HG02840 (cell line): ENCODE data around the gene ASTN2.

Experiments
- ATAC-seq: cut with Tn5 transposase; IDR thresholded peaks from one replicate; pipeline ENCODE4 v1.9.1; 2021; ENCODE audit warnings: mild to moderate bottlenecking, moderate library complexity, moderate number of reproducible peaks; ENCODE audit not compliant: unreplicated experiment, low FRiP score

ASTN2 gene

DNA sequence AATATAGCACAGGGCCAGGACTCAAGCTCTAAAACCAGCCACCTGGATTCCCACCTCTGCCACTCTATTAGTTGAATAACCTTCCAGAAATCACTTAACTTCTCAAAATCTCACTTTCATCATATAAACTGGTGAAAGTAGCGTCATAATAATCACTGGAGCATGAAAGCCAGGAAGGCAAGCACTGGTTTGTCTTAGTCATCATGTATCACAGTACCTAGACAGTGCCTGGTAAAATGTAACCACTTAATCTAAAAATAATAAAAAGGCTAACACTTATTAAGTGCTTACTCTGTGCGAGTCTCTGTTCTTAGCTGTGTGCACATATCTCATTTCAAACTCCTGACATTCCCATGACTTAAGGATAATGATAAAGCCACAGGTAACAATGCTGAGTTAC is 109.4 kb downstream of the ASTN2 start:
- no peak for ATAC-seq

DNA sequence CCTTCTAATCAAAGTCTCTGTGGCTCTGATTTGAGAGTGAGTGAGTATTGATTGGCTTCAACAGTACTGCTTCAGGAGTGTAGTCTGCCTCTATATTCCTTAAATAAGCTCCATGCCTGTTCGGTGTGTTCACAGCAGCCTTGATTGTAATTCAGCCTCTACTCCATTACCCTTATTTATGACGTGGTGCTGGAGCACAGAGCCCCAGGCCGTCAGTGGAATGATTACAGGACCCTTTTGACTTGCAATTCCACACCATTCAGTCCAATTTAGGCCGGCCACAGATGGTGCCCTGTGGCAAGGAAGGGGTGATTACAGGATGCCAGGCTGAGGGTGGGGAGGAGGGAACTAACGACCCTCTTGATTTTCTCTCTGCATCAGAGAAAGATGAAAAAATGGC is 110.3 kb downstream of the ASTN2 start:
- no peak for ATAC-seq

- no peak for ATAC-seq
Observed at GRCh38 chr9:117303643-117304230, 111.1 kb downstream of the ASTN2 start.

DNA sequence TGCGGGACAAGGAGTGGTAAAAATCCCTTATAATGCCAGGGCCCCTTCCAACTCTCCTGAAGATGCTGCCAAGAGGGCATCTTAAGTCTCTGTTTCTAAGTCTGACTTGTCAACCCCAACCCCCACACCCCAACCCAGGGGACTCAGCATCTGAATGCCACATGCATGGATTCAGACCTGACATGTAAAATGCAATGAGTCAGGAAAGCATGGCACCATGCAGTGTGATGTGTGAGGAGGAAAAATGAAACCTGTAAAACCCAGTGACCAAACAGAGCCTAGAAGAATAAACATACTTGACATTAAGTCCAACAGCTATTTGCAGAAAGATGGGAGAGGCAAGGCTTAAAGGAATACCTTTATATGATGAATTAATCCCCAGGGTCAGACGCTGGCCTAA is 112.4 kb downstream of the ASTN2 start:
- no peak for ATAC-seq

DNA sequence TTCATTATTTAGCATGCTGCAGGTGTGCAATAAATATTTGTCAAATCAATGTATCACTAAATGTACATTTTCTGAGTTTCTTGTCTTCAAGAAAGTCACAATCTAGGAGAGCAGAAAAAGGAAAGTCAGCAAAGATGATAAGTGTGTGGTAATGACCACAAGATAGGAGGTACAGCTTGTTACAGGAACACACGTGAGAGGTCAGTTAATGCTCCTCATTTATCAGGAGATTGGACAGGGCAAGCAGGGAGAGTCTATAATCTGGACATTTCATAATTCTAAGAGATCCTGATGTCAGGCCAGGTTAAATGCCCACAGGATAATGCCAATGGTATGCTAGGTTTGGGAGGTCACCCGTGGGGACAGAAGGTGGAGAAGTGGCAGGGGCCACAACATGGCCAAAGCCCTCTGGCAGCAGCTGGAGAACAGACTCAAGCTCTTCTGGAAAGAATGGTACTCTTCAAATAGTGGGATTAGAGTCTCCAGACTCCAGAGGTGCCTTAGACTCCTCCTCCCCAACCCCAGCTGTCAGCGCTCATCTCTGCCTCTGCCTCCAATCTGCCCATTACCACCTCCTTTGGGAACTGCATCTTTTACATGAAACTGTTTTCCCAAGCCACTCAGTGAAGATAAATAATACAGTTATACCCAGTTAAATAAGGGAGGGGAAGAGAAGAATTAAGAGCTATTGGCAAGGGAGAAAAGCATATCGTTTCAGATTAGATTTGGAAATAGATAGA is 114.3 kb downstream of the ASTN2 start:
- ATAC-seq: no peak

GRCh38 chr9:117296453-117296852 is 118.4 kb downstream of the ASTN2 start:
- no peak for ATAC-seq

DNA sequence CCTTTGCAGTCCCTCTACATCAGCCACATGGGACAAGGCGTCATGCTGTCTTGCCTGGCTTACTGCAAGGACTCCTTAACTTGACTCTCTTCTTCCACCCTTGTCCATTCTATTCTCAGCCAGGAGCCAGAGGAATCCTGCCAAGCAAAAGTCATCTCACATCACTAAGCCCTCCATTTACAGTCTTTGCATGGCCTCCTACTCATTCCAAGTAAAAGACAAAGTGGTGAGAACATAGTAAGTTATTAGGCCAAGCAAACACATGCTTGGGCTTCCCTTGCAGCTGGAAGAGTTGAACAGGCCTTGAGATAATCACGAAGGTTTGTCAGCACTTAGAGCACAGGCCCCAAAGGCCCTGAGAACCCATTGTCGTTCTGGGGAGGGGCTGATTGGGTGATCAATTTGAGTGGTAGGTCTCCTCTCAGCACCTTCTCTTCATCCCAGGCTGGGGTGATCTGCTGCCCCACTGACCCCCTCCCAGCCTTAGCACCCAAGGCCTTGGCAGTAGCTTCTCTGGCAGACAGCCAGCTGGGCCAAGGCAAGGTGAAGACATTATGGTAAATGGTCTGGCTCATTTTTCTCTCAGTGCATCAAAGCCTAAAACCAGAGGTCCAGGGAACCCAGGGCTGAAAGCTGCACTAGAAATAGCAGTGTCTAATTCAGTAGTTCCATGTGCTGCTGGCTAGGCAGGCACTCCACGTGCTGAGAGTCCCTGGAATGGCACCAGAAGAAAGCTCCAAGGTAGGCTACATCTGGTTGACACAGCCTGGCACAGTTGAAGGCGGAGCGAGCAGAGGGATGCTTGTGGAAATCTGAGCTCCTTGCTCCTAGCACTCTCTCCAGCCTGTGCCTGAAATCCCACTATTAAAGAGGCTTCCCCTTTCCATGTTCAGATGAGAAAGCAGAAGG is 121.4 kb downstream of the ASTN2 start:
- no peak for ATAC-seq

GRCh38 chr9:117290856-117291622 is 123.8 kb downstream of the ASTN2 start:
- ATAC-seq: no peak

DNA sequence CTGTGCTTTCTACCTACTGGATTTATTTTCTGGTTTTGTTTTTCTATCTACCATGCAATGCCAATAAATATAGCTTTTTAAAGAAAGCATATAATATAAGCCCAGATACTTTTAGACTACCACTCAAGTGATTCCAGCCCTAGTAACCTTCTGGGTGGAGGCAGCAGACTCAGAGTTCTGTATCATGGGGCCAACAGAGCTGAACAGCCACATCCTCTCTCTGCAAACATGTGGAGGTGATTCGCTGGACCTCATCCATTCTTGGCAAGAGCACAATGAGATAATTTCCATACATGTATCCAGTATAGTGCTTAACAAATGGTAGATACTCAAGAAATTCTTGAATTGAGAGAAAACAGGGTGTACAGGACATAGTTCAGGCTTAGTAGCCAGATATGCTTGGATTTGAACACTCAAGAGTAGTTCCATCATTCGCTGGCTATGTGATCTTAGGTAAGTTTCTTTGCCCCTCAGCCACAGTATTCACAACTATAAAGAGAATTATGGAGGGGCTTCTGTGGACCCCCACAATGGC is 124.5 kb downstream of the ASTN2 start:
- ATAC-seq: no peak

DNA sequence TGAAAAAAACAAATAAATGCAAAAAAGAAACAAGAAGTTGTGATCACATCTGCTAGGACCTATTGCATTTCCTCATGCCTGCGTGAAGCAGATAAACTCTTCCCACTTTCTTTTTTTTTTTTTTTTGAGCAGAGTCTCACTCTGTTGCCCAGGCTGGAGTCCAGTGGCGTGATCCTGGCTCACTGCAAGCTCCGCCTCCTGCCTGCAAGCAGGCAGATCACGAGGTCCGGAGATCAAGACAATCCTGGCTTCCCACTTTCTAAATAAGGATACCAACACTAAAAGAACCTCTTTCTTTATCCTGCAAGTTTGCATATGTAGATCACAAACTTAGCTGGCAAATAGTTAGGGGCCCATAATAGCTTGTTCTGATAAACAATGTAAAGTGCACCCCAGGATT is 128.6 kb downstream of the ASTN2 start:
- ATAC-seq: no peak

GRCh38 chr9:117284414-117284813 is 130.4 kb downstream of the ASTN2 start:
- no peak for ATAC-seq

DNA sequence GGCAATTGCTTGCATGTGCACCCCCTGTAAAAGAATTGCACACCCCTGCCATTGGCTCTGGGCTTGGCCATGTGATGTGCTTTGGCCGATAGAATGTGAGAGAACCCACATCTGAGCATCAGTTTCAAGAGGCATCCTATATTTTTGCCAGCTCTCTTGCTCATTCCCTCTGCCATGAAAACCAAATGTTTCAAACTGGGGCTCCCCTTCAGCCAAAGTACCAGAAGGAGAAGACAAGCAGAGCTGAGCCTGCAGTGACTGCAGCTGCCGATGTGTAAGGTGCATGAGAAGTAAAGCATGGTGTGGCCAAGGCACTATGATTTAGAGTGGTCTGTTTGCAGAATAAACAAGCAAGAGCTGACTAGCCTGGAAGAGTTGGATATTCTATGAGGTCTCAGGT is 132.3 kb downstream of the ASTN2 start:
- no peak for ATAC-seq

GRCh38 chr9:117278471-117279035 is 136.3 kb downstream of the ASTN2 start:
- no peak for ATAC-seq

GRCh38 chr9:117278020-117278419 is 136.8 kb downstream of the ASTN2 start:
- ATAC-seq: no peak

DNA sequence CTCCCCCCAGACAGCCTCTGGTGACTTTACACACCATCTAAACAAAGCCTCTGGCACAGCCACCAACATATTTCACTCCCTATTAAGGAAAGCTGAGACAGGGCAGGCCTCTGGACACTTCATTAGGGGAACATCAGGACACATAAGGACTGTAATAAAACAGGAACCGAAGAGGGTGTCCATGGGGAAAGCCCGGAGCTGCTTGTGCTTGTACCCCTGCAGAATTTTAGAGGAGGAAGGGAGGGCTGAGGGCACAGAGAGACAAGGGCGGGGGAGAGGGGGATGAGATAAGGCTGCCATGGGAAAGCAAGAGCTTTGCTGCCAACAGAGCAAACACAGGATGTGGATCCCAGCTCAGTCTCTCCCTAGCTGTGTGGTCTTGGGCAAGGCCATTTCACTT is 138.4 kb downstream of the ASTN2 start:
- ATAC-seq: no peak

- no peak for ATAC-seq
Observed at GRCh38 chr9:117273612-117274011, 141.2 kb downstream of the ASTN2 start.

DNA sequence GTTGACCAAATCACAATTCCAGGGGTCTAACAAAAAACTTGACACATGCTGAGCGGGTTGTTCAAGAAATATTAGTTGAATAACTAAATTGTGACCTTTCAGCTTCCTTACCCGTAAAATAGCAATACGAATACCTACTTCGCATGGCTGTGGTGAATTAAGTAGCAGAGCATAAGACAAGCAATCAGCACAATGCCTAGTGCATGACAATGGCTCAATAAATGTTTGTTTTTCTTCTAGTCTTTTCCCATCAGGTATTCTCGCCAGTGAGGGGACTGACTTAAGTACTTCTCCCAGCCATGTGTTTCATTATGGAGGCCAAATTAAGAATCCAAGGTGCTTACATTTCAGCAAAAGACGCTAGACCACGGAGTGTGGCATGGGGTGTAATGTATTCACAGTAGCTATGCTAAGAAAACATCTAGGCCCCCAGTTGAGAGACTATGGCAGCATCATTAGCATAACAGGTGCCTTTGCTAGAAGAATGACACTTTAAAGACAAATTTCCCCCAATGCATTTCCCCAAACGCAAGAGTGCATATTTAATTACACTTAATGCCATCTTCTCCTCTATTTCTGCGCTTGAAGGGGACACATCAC is 145.9 kb downstream of the ASTN2 start:
- no peak for ATAC-seq

DNA sequence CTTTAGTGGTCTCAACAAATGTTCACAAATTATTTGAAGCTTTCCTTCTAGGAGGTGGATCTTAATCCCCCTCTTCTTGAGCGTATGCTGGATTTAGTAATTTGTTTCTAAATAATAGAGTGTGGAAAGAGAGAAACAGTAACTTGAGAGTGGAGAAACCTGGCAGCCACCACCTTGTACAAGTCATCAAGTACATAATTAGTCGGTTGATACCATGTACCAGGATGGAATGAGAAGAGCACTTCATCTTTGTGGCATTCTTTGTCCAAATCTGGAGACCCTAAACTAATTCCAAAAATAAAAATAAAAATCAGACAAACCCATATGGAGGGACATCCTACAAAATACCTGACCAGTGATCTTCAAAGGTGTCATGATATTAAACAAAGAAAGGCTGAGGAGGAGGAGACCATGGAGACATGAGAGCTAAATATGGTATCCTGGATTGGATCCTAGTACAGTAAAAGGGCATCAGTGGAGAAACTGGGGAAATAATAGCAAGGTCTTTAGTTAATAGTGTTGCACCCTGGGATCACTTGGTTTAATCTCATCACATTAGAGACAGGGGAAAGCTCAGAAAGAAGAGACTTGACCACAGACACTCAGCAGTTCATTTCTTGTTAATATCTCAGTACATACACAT is 147.9 kb downstream of the ASTN2 start:
- ATAC-seq: no peak

DNA sequence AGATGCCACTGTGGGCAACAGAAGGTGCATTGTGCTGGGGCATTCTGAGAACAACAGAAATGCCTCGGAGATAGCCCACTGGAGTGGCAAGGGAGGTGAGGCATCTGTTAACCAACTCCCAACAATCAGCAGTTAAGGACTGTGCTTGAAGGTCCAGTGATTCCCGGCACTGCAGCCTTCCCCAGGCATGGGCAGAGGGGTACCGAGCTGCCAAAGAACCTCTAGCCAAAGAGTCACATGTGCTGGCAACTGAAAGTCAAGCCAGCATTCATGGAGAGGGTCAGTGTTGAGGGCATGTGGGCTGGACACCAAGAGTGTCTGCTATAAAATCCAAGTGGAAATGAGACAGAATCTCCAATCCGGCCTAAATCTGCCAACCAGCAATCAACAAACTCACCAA is 149.6 kb downstream of the ASTN2 start:
- no peak for ATAC-seq
